H9 (cell line): ENCODE data around the gene TMEM117. TPM values are rescaled to one million over a fixed set of nuclear protein-coding genes. Genes with fewer than 3 reads are reported as not detected.

Source experiments
- DNase-seq: peaks from one replicate; pipeline ENCODE4 v3.0.0-alpha.2; 2017
- H2AFZ ChIP-seq: one replicate; pipeline ENCODE4 v1.6.1; 2013; ENCODE audit warnings: mild to moderate bottlenecking, low read length, control low read depth, moderate library complexity
- H2AK5ac ChIP-seq: 2 replicates; pipeline ENCODE4 v1.6.1; 2013; ENCODE audit warnings: low read length, control low read depth, mixed read lengths; ENCODE audit not compliant: insufficient read length
- H2BK120ac ChIP-seq: one replicate; pipeline ENCODE4 v1.6.1; 2013; ENCODE audit warnings: low read depth, mild to moderate bottlenecking, low read length, control low read depth, inconsistent platforms; ENCODE audit not compliant: poor library complexity, severe bottlenecking
- H2BK12ac ChIP-seq: 2 replicates; pipeline ENCODE4 v1.6.1; 2013; ENCODE audit warnings: low read length, control low read depth, mixed read lengths, low read depth; ENCODE audit not compliant: insufficient read length
- H2BK15ac ChIP-seq: 2 replicates; pipeline ENCODE4 v1.6.1; 2013; ENCODE audit warnings: low read depth, low read length, control low read depth
- H2BK20ac ChIP-seq: one replicate; pipeline ENCODE4 v1.6.1; 2013; ENCODE audit warnings: low read depth, mild to moderate bottlenecking, low read length, control low read depth, inconsistent platforms; ENCODE audit not compliant: poor library complexity, severe bottlenecking
- H2BK5ac ChIP-seq: 2 replicates; pipeline ENCODE4 v1.6.1; 2013; ENCODE audit warnings: low read length, control low read depth, mixed read lengths; ENCODE audit not compliant: insufficient read length
- H3K14ac ChIP-seq: 2 replicates; pipeline ENCODE4 v1.6.1; 2013; ENCODE audit warnings: low read length, control low read depth; ENCODE audit not compliant: insufficient read depth
- H3K18ac ChIP-seq: 2 replicates; pipeline ENCODE4 v1.6.1; 2013; ENCODE audit warnings: low read depth, mild to moderate bottlenecking, mixed read lengths, low read length, control low read depth; ENCODE audit not compliant: insufficient read length
- H3K23ac ChIP-seq: 2 replicates; pipeline ENCODE4 v1.6.1; 2013; ENCODE audit warnings: low read length, control low read depth, mixed read lengths, low read depth; ENCODE audit not compliant: insufficient read length
- H3K23me2 ChIP-seq: 2 replicates; pipeline ENCODE4 v1.6.1; 2013; ENCODE audit warnings: low read depth, mild to moderate bottlenecking, mixed read lengths, low read length, control low read depth; ENCODE audit not compliant: insufficient read length, poor library complexity, severe bottlenecking
- H3K27ac ChIP-seq: 2 replicates; pipeline ENCODE4 v1.5.1; 2013; ENCODE audit warnings: low read length, control low read depth, mixed read lengths, low read depth; ENCODE audit not compliant: insufficient read length
- H3K27me3 ChIP-seq: 2 replicates; pipeline ENCODE4 v1.6.1; 2013; ENCODE audit warnings: low read length, control low read depth, inconsistent platforms; ENCODE audit not compliant: insufficient read depth
- H3K4ac ChIP-seq: 2 replicates; pipeline ENCODE4 v1.6.1; 2013; ENCODE audit warnings: low read depth, mild to moderate bottlenecking, control low read depth, inconsistent platforms, low read length, moderate library complexity
- H3K4me1 ChIP-seq: 2 replicates; pipeline ENCODE4 v1.6.1; 2013; ENCODE audit warnings: low read length, control low read depth, inconsistent platforms; ENCODE audit not compliant: insufficient read depth
- H3K4me2 ChIP-seq: 2 replicates; pipeline ENCODE4 v1.6.1; 2013; ENCODE audit warnings: low read length, control low read depth, mixed read lengths; ENCODE audit not compliant: insufficient read length, insufficient read depth
- H3K56ac ChIP-seq: 2 replicates; pipeline ENCODE4 v1.6.1; 2013; ENCODE audit warnings: low read depth, mild to moderate bottlenecking, mixed read lengths, low read length, control low read depth; ENCODE audit not compliant: insufficient read length
- H3K79me1 ChIP-seq: 2 replicates; pipeline ENCODE4 v1.6.1; 2013; ENCODE audit warnings: low read depth, mild to moderate bottlenecking, moderate library complexity, low read length, control low read depth, inconsistent platforms; ENCODE audit not compliant: insufficient read depth, poor library complexity, severe bottlenecking
- H3K79me2 ChIP-seq: 2 replicates; pipeline ENCODE4 v1.6.1; 2013; ENCODE audit warnings: low read length, control low read depth, inconsistent platforms; ENCODE audit not compliant: insufficient read depth
- H3K9ac ChIP-seq: 2 replicates; pipeline ENCODE4 v1.6.1; 2013; ENCODE audit warnings: low read length, control low read depth, mixed read lengths; ENCODE audit not compliant: insufficient read length; ENCODE audit errors: extremely low read depth
- H3K9me3 ChIP-seq: one replicate; pipeline ENCODE4 v1.6.1; 2013; ENCODE audit warnings: low read depth, low read length, inconsistent platforms; ENCODE audit not compliant: control insufficient read depth
- H3T11ph ChIP-seq: one replicate; pipeline ENCODE4 v1.6.1; 2013; ENCODE audit warnings: mild to moderate bottlenecking, low read length, control low read depth, inconsistent platforms
- H4K20me1 ChIP-seq: one replicate; pipeline ENCODE4 v1.6.1; 2013; ENCODE audit not compliant: control insufficient read depth, insufficient read length, insufficient read depth
- H4K5ac ChIP-seq: 2 replicates; pipeline ENCODE4 v1.6.1; 2013; ENCODE audit warnings: low read depth, mild to moderate bottlenecking, mixed read lengths, low read length, control low read depth; ENCODE audit not compliant: insufficient read length
- H4K8ac ChIP-seq: replicated peaks from 2 replicates; pipeline ENCODE4 v1.6.1; 2013; ENCODE audit warnings: low read length, control low read depth, mixed read lengths, low read depth; ENCODE audit not compliant: insufficient read length
- H4K91ac ChIP-seq: 2 replicates; pipeline ENCODE4 v1.6.1; 2013; ENCODE audit warnings: low read depth, mild to moderate bottlenecking, moderate library complexity, mixed read lengths, low read length, control low read depth; ENCODE audit not compliant: insufficient read length
- H3K27ac Mint-ChIP-seq, 3 experiments: 2 replicates in 2 of 3; 3 replicates in 1 of 3; pipeline ENCODE4 v1.8.0; 2020 to 2021; ENCODE audit warnings: mixed read lengths in 3 of 3, mild to moderate bottlenecking in 1 of 3, moderate library complexity in 1 of 3
- H3K27me3 Mint-ChIP-seq: 2 replicates; pipeline ENCODE4 v1.8.0; 2021; ENCODE audit warnings: low read depth, mild to moderate bottlenecking, moderate library complexity, mixed read lengths
- H3K36me3 Mint-ChIP-seq, 3 experiments: 2 replicates in 2 of 3; 3 replicates in 1 of 3; pipeline ENCODE4 v1.8.0; 2020 to 2021; ENCODE audit warnings: low read depth in 3 of 3, mixed read lengths in 3 of 3; ENCODE audit not compliant: insufficient read depth in 1 of 3
- H3K4me1 Mint-ChIP-seq, 2 experiments: 2 replicates each; pipeline ENCODE4 v1.8.0; 2020; ENCODE audit warnings: mixed read lengths in 2 of 2
- H3K4me3 Mint-ChIP-seq, 2 experiments: 2 replicates in 1 of 2; 3 replicates in 1 of 2; pipeline ENCODE4 v1.8.0; 2020 to 2021; ENCODE audit warnings: mild to moderate bottlenecking in 2 of 2, mixed read lengths in 2 of 2, moderate library complexity in 1 of 2
- H3K9me3 Mint-ChIP-seq, 2 experiments: 2 replicates in 1 of 2; 3 replicates in 1 of 2; pipeline ENCODE4 v1.8.0; 2020; ENCODE audit warnings: mild to moderate bottlenecking in 2 of 2, mixed read lengths in 2 of 2, moderate library complexity in 1 of 2
- WGBS: extraction: QIAGEN DNeasy Blood & Tissue Kit; methylation state at CpG from one replicate; pipeline ENCODE4 v1.1.7; 2013; ENCODE audit warnings: missing lambda C conversion rate, low lambda C conversion rate, mixed read lengths; ENCODE audit not compliant: insufficient read length; ENCODE audit errors: extremely low coverage; 5-methylcytosine and 5-hydroxymethylcytosine counted together
- total RNA-seq: library from RNA; stranded (reverse); gene quantifications from 2 replicates; pipeline ENCODE4 v1.2.1, GENCODE V29; 2021
- TF ChIP-seq, protein P1 (sequence below): fragments of 200-600 bp; sonication (generic); conservative IDR thresholded peaks from 3 replicates; pipeline ENCODE4 v1.8.0; 2021; ENCODE audit warnings: antibody characterized with exemption, mild to moderate bottlenecking

Gene TMEM117
- total RNA-seq, 1 experiment from 2014 or later, result 1.7 TPM

DNA sequence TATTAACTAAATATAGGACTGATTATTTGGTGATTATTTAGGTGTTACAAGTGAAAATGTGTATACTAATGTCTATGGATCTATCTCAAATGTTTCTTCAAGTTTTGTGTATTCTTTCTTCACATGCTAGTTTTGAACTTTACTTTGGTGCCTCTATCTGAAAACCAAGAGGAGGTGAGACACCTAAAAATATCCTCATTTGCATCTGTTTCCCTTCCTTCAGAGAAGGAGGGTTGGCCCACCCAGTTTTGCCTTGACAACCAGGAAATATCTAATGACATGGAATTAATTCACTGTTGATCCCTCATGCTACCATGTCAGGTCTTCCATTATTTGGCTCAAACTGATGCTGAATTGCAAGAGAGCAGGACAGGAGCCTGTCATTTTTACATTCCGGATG, 539.8 kb downstream of the TMEM117 start:
- Histone ChIP-seq H3K9ac (no peak overlapping the region), H3K4ac (no peak overlapping the region), H3T11ph (no peak overlapping the region), H3K18ac (no peak overlapping the region), H4K20me1 (no peaks in the 10 kb centered on the region), H4K91ac (no peak overlapping the region), H3K23me2 (no peaks in the 10 kb centered on the region), H3K56ac (no peak overlapping the region), H3K23ac (no peak overlapping the region), H3K4me1 (peaks cover 9% of the 10 kb centered on the region), H3K4me2 (no peak overlapping the region), H2BK120ac (no peak overlapping the region), H2AFZ (no peak overlapping the region), H2BK5ac (no peak overlapping the region), H3K27me3 (no peaks in the 10 kb centered on the region), H2AK5ac (no peak overlapping the region), H3K79me1 (no peaks in the 10 kb centered on the region), H2BK20ac (no peak overlapping the region), H3K79me2 (no peaks in the 10 kb centered on the region), H2BK15ac (no peak overlapping the region), H3K27ac (no peak overlapping the region), H3K14ac (no peak overlapping the region), H4K5ac (no peak overlapping the region), H2BK12ac (no peak overlapping the region), H3K9me3 (no peaks in the 10 kb centered on the region), H4K8ac (no peak overlapping the region)
- TF ChIP-seq, protein P1, sequence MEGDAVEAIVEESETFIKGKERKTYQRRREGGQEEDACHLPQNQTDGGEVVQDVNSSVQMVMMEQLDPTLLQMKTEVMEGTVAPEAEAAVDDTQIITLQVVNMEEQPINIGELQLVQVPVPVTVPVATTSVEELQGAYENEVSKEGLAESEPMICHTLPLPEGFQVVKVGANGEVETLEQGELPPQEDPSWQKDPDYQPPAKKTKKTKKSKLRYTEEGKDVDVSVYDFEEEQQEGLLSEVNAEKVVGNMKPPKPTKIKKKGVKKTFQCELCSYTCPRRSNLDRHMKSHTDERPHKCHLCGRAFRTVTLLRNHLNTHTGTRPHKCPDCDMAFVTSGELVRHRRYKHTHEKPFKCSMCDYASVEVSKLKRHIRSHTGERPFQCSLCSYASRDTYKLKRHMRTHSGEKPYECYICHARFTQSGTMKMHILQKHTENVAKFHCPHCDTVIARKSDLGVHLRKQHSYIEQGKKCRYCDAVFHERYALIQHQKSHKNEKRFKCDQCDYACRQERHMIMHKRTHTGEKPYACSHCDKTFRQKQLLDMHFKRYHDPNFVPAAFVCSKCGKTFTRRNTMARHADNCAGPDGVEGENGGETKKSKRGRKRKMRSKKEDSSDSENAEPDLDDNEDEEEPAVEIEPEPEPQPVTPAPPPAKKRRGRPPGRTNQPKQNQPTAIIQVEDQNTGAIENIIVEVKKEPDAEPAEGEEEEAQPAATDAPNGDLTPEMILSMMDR, result no peak
- H3K27me3 Mint-ChIP-seq, result no peaks in the 10 kb centered on the region
- no peak overlapping the region for H3K4me3 Mint-ChIP-seq
- H3K4me1 Mint-ChIP-seq, result peaks cover 33 to 34% of the 10 kb centered on the region in 2 experiments
- no peaks in the 10 kb centered on the region for H3K36me3 Mint-ChIP-seq
- no peak overlapping the region for H3K27ac Mint-ChIP-seq
- H3K9me3 Mint-ChIP-seq, result peaks cover 0 to 3% of the 10 kb centered on the region in 2 experiments; a peak in 1 of 5 replicates
- WGBS, result no CpG with 5 or more reads among the region's 1 CpG
- DNase-seq, result no peak
